GM19025 (cell line): ENCODE results near the gene MSTN.

Experiments
- ATAC-seq: cut with Tn5 transposase; IDR thresholded peaks from one replicate; pipeline ENCODE4 v1.9.1; 2021; ENCODE audit warnings: mild to moderate bottlenecking, low read depth, moderate library complexity; ENCODE audit not compliant: unreplicated experiment

The MSTN gene

DNA sequence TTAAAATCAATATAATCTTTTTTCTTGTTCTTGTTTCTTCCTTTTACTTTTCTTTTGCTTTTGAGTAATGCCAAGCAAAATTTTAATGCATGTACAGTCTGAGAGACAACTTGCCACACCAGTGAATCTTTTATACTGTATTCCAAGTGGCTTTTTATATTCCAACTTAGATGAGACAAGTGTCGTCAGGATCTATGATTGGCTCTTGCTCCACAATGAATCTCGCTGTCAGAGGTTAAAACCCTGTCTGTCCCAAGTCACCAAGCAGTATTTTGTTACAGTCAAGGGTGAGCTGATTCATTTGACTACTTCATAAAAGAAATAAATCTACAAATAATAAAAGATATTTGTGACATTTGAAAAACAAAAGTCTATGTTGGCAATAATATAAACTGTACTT is at the start of gene MSTN:
TSS of gene MSTN (minus strand) at position 129 of the 400 bp plus-strand sequence. CDS start 133 bp downstream, outside the sequence.
- no peak for ATAC-seq

DNA sequence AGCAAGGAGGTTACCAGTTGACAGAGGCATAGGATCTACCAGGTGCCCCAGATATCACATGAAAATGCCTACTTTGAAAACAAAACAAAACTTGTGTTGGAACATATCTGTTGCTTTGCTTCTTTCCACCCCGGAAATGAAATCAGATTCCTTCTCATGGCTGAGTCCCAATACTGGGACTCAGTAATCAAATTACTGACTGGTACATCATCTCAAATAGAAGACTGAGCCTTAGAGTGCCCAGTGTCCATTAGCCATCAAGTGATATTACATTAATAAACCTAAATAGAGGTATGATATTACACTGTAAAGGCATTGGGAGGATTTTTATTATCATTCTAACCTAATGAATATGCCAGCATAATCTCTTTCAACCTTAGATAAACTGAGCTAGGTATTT is 48.6 kb upstream of the MSTN start:
- ATAC-seq = no peak

DNA sequence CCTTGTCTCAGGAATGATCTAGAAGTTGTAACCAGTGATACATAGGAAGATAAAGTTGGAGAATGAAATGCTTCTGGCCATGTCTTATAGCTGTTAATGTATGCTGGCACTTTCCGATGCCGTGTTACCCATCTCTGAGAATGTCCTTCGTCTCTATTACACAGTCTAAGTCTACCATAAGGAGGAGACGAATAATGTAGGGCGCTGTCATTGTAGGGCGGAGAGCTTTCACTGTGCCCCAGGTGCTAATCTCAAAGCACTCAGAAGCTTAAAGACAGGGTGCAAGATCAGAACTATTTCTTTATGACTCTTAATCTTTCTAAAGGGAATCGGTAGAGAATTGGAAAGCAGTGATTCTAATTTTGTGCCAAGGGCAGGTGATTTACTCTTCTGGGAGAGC is 48.2 kb upstream of the MSTN start:
- ATAC-seq = no peak

- no peak for ATAC-seq
Observed at GRCh38 chr2:190110131-190110530, 47.6 kb upstream of the MSTN start.

DNA sequence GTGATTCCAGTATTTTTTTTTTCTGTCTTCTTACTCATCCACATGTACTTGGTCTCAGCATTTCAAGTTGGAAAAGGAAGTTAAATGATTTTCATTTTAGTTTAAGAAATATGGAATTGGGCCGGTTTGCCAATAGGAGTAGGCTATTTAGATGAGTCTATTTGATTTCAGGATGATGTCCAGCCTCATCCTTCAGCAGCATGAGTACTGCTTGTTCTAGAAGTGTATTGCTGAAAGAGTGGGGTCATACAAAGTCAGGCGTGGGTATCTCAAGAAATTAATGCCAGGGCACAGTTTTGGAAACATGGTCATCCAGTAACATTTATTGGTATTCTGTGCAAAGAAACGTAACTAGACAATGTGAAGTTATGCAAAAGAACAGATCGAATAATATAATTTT is 44.9 kb upstream of the MSTN start:
- no peak for ATAC-seq

- no peak for ATAC-seq
Observed at GRCh38 chr2:190106783-190107182, 44.3 kb upstream of the MSTN start.

DNA sequence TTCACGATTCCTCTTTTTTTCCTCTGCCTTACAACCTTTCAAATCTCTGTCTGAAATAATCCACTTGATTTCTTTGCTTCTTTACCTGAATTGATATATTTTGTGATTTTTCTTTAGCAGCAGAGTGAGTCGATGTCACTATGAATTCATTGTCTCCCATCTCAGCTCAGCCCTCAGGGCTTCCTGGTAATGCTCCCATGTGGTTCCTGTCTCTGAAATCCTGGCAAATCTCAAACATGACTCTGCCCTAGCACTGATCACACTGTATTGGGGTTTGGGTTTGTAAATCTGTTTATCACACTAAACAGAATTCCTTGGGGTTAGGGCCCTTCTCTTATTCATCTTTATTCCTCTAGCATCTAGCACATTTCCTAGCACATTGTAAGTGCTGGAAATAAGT is 43.0 kb upstream of the MSTN start:
- ATAC-seq = no peak

- ATAC-seq = no peak
Observed at GRCh38 chr2:190103144-190103543, 40.6 kb upstream of the MSTN start.

DNA sequence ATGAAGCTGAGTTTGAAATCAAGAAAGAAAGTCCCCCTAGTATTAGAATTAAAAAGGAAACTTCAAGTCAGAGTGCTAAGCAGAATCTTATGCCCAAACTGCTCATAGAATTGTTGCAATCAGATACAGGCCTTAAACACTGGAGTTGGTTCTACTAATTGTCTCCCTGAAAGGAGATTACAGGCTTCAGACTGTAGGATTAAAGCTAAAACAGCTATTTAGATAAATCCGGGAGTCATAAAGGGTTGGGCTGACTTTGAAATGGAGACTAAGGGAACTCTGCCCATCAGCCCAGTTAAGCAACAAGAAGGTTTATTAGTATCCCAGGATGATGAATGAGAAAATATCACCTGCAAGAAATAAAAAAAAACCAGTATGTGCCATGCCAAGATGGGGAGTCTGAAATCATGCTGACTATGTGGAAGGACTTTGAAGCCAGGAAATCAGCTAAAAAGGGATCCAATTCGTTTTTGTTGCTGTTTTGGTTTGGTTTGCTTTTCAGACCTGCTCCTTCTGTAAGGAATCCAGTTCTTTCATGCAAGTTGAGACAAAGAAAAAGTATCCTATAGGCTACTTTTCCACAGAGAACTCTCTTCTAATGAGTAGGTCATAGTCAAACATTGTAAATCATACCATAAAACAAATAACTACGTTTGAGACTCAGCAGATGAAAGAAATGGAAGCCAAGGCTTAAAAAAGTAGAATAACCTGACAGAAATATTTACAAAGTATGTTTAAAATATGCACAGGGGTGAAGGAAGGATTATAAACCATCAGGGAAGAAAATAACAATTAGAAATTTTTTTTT is 37.6 kb upstream of the MSTN start:
- no peak for ATAC-seq

DNA sequence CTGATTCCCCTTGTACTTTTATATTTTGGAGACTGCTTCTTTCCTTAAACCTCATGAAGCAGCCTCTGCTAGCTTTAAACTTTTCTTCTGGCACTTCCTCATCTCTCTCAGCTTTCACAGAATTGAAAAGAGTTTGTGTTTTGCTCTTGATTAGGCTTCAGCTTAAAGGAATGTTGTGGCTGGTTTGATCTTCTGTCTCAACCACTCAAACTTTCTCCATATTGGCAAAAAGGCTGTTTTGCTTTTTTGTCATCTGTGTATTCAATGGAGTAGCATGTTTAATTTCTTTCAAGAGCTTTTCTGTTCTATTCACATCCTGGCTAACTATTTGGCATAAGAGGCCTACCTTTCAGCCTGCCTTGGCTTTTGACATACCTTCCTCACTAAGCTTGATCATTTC is 36.3 kb upstream of the MSTN start:
- no peak for ATAC-seq

- ATAC-seq = no peak
Observed at GRCh38 chr2:190097115-190097514, 34.6 kb upstream of the MSTN start.

- no peak for ATAC-seq
Observed at GRCh38 chr2:190094316-190094871, 31.9 kb upstream of the MSTN start.

GRCh38 chr2:190093793-190094192 is 31.3 kb upstream of the MSTN start:
- no peak for ATAC-seq

GRCh38 chr2:190090148-190090547 is 27.6 kb upstream of the MSTN start:
- no peak for ATAC-seq

DNA sequence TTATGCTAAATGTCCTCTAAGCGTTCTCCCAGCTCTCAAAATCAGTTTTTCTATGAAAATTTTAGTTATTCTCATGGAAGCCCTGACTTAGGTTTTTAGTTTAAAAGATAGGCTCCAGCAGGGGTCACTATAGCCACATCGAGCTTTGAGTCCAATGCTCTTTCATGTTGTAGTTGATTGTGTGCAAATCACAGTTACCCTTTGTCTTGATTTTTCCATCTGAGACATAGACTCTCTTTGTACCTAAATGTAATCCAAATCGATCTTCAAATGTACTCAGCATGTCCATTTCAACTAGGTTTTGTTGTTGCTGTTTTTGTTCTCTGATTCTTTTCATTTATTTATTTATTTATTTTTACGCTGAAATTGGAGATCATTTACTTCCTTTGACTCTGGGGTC is 26.4 kb upstream of the MSTN start:
- ATAC-seq = peak; percentile 59

DNA sequence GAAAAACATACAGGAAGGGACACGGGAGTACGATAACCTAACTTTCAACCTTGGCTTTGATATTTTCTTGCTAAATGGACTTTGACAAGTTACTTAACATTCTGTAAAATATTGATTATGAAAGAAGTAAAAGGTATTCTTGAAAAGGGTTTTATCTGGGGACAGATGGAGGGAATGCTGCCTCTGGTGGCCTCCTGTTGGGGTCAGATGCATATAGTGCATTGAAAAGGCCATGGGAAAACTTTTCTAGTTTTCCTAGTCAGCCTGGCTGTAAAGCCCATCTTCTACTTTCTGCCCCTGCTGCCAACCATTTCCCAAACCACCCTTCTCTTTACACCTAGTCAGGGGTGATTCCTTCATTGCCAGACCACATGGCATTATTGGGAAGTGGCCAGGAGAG is 22.2 kb upstream of the MSTN start:
- no peak for ATAC-seq

DNA sequence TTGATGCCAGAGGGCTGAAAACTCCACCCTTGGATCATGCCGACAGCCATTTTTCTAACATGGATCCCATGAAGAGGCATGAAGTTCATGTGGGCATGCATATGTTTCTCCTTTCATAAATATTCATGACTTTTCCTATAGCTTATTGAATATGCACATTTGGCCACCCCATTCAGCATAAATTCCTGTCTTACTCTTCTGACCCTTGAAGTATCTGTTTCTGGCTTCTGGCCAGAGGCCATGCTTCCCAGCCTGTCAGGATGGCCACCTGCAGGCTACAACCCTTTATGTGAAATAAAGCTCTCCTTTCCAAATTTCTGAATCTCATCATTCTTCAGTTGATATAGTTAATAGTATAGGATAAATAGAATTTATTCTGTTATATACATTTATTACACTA is 19.6 kb upstream of the MSTN start:
- ATAC-seq = no peak

DNA sequence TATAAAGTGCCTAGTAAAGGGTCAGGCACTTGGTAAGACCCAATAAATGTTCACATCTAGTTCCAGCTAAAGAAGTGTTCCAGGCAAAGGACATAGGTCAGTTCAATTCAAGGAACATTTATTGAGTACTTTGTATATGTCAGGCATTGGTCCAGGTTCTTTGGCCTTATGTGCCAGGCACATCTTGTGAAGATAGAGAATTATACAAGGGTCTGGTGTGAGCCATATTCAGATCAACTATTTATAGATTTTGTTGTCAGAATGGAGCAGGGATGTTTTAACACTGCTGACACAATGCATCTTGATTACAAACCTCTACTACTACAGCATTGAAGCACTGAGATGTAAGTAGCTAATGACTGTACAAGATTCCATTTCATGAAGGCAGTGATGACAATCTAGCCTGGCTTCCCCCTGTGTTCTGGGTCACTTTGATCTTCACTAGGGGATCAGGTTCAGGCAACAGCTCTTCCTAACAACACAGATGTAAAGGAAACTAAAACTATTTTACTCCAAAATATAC is 18.1 kb upstream of the MSTN start:
- ATAC-seq = no peak

GRCh38 chr2:190079160-190079559 is 16.6 kb upstream of the MSTN start:
- ATAC-seq = no peak

- ATAC-seq = no peak
Observed at GRCh38 chr2:190075623-190076022, 13.1 kb upstream of the MSTN start.

DNA sequence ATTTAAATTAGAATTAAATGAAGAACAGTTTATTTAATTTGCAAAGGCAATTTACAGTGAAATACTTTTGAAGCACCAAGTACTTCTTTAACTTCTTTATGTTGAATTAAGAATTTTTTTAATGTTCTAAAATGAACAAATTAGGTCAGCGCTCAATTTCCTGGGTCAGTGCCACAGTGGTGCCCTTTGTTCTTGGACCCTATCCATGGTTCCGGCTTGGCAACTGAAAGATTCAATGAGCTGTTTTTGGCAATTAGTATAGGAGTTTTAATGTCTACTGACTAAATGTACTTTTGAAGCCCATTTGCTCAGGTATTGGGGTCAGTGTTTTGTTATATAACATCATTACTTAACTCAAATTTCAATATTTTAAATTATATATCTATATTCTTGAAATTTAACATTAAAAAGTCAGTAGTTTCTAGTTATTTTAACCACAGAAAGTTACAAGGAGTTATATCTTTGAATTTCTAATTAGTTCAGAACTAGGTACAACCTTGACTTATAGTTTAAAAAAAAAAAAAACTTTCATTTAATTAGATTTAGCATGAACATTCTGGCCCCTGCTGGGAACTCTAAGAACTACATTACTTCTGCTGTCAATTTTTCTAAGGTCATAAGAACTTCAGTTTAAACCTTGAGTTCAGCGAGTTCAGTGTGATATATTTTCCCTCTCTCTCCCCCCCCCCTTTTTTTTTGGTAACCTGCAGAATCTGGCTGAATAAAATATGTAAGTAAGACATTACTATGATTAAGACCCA is 7.6 kb upstream of the MSTN start:
- ATAC-seq = no peak
